Mesenchymal stem cell (in vitro differentiated cells and primary cell): Measurements from ENCODE around the gene CENPW.
A peak's percentile ranks its signal among the peaks of the same experiment; 100 is the strongest.

Experiments
- DNase-seq: peaks from one replicate; pipeline ENCODE4 v3.0.0-alpha.2; 2013
- H2AFZ ChIP-seq: one replicate; pipeline ENCODE4 v1.6.1; 2013; ENCODE audit warnings: low read depth, mild to moderate bottlenecking, control low read depth, inconsistent platforms, low read length, moderate library complexity
- H2AK5ac ChIP-seq: 2 replicates; pipeline ENCODE4 v1.6.1; 2013; ENCODE audit warnings: low read length, moderate library complexity, mild to moderate bottlenecking, inconsistent platforms; ENCODE audit not compliant: severe bottlenecking
- H2BK120ac ChIP-seq: one replicate; pipeline ENCODE4 v1.6.1; 2013; ENCODE audit warnings: low read depth, mild to moderate bottlenecking, inconsistent platforms, low read length, moderate library complexity
- H2BK12ac ChIP-seq, 2 experiments: one replicate each; pipeline ENCODE4 v1.6.1; 2013; ENCODE audit warnings: inconsistent platforms in 2 of 2, low read length in 2 of 2, mild to moderate bottlenecking in 2 of 2, moderate library complexity in 2 of 2, control low read depth in 1 of 2
- H2BK15ac ChIP-seq: one replicate; pipeline ENCODE4 v1.6.1; 2013; ENCODE audit warnings: mild to moderate bottlenecking, low read depth, inconsistent platforms; ENCODE audit not compliant: poor library complexity, severe bottlenecking
- H2BK5ac ChIP-seq: 2 replicates; pipeline ENCODE4 v1.6.1; 2013; ENCODE audit warnings: low read depth, mild to moderate bottlenecking, low read length, control low read depth, inconsistent platforms; ENCODE audit not compliant: poor library complexity, severe bottlenecking
- H3K14ac ChIP-seq, 2 experiments: one replicate each; pipeline ENCODE4 v1.6.1; 2013; ENCODE audit warnings: inconsistent platforms in 2 of 2, low read length in 2 of 2, control low read depth in 1 of 2, mild to moderate bottlenecking in 1 of 2, moderate library complexity in 1 of 2
- H3K18ac ChIP-seq, 2 experiments: one replicate each; pipeline ENCODE4 v1.6.1; 2013; ENCODE audit warnings: inconsistent platforms in 2 of 2, low read length in 2 of 2, control low read depth in 1 of 2, low read depth in 1 of 2, mild to moderate bottlenecking in 1 of 2
- H3K23ac ChIP-seq, 2 experiments: one replicate each; pipeline ENCODE4 v1.6.1; 2013; ENCODE audit warnings: inconsistent platforms in 2 of 2, low read length in 2 of 2, mild to moderate bottlenecking in 2 of 2, moderate library complexity in 2 of 2, control low read depth in 1 of 2
- H3K27ac ChIP-seq: 2 replicates; pipeline ENCODE4 v1.5.1; 2013; ENCODE audit warnings: mild to moderate bottlenecking, moderate library complexity, low read length, control low read depth, inconsistent platforms; ENCODE audit not compliant: poor library complexity, severe bottlenecking
- H3K27me3 ChIP-seq, 2 experiments: 2 replicates each; pipeline versions ENCODE4 v1.6.1 to v1.7.0; 2013; ENCODE audit warnings: low read length in 2 of 2, mild to moderate bottlenecking in 2 of 2, moderate library complexity in 2 of 2, control low read depth in 1 of 2, inconsistent platforms in 1 of 2; ENCODE audit not compliant: control insufficient read depth in 1 of 2, insufficient read depth in 1 of 2
- H3K36me3 ChIP-seq, 2 experiments: 2 replicates each; pipeline versions ENCODE4 v1.6.1 to v1.7.0; 2013; ENCODE audit warnings: low read length in 2 of 2, control low read depth in 1 of 2, inconsistent platforms in 1 of 2, low read depth in 1 of 2, mild to moderate bottlenecking in 1 of 2; ENCODE audit not compliant: insufficient read depth in 2 of 2, control insufficient read depth in 1 of 2
- H3K4ac ChIP-seq, 2 experiments: one replicate each; pipeline ENCODE4 v1.6.1; 2013; ENCODE audit warnings: inconsistent platforms in 2 of 2, low read length in 2 of 2, mild to moderate bottlenecking in 2 of 2, moderate library complexity in 2 of 2, control low read depth in 1 of 2, low read depth in 1 of 2
- H3K4me1 ChIP-seq: 2 replicates; pipeline ENCODE4 v1.6.1; 2013; ENCODE audit warnings: low read depth, low read length, control low read depth; ENCODE audit not compliant: control insufficient read depth, insufficient read depth
- H3K4me2 ChIP-seq: 2 replicates; pipeline ENCODE4 v1.6.1; 2013; ENCODE audit warnings: low read length, mild to moderate bottlenecking, inconsistent platforms; ENCODE audit not compliant: poor library complexity, severe bottlenecking
- H3K4me3 ChIP-seq, 2 experiments: 2 replicates each; pipeline versions ENCODE4 v1.5.1 to v1.7.0; 2013; ENCODE audit warnings: low read length in 2 of 2, mild to moderate bottlenecking in 2 of 2, control low read depth in 1 of 2, low read depth in 1 of 2; ENCODE audit not compliant: insufficient read depth in 1 of 2
- H3K79me1 ChIP-seq: replicated peaks from 2 replicates; pipeline ENCODE4 v1.6.1; 2013; ENCODE audit warnings: mild to moderate bottlenecking, control low read depth, low read length, inconsistent platforms; ENCODE audit not compliant: poor library complexity, severe bottlenecking
- H3K9ac ChIP-seq: 2 replicates; pipeline ENCODE4 v1.7.0; 2013; ENCODE audit warnings: mild to moderate bottlenecking, low read length, moderate library complexity
- H3K9me3 ChIP-seq: 2 replicates; pipeline ENCODE4 v1.7.0; 2013; ENCODE audit warnings: mild to moderate bottlenecking, low read length; ENCODE audit not compliant: control insufficient read depth
- H4K8ac ChIP-seq: one replicate; pipeline ENCODE4 v1.6.1; 2013; ENCODE audit warnings: inconsistent platforms, mild to moderate bottlenecking, low read length, moderate library complexity
- H4K91ac ChIP-seq: one replicate; pipeline ENCODE4 v1.6.1; 2013; ENCODE audit warnings: mild to moderate bottlenecking, low read length, inconsistent platforms
- WGBS: methylation state at CpG from one replicate; pipeline ENCODE4 v1.1.7; 2013; ENCODE audit warnings: mixed read lengths; 5-methylcytosine and 5-hydroxymethylcytosine counted together

Gene CENPW

GRCh38 chr6:126352514-126352913, 12.6 kb downstream of the CENPW start:
- no peak overlapping the region for H3K27ac ChIP-seq
- H2BK12ac ChIP-seq = no peak overlapping the region
- H2BK5ac ChIP-seq = no peak overlapping the region
- H4K8ac ChIP-seq = no peak overlapping the region
- H2BK120ac ChIP-seq = no peak overlapping the region
- H3K27me3 ChIP-seq = no peaks in the 10 kb centered on the region
- H3K4ac ChIP-seq = no peak overlapping the region
- no peak overlapping the region for H3K23ac ChIP-seq
- DNase-seq = no peak
- no peak overlapping the region for H3K4me3 ChIP-seq
- H3K36me3 ChIP-seq = no peaks in the 10 kb centered on the region
- H3K9me3 ChIP-seq = peaks cover 10% of the 10 kb centered on the region
- no peak overlapping the region for H2AK5ac ChIP-seq
- H2BK15ac ChIP-seq = no peak overlapping the region
- H2AFZ ChIP-seq = no peak overlapping the region
- no peak overlapping the region for H3K4me2 ChIP-seq
- no peak overlapping the region for H3K14ac ChIP-seq
- H3K9ac ChIP-seq = no peak overlapping the region
- no peak overlapping the region for H4K91ac ChIP-seq
- H3K18ac ChIP-seq = no peak overlapping the region
- H3K79me1 ChIP-seq = no peaks in the 10 kb centered on the region
- H3K4me1 ChIP-seq = no peaks in the 10 kb centered on the region

- H3K4ac ChIP-seq = no peak overlapping the region
- no peak overlapping the region for H3K14ac ChIP-seq
- no peak overlapping the region for H4K8ac ChIP-seq
- no peaks in the 10 kb centered on the region for H3K27me3 ChIP-seq
- H3K9me3 ChIP-seq = peaks cover 32% of the 10 kb centered on the region
- H2BK5ac ChIP-seq = no peak overlapping the region
- no peak overlapping the region for H2BK120ac ChIP-seq
- H2BK15ac ChIP-seq = no peak overlapping the region
- no peak overlapping the region for H3K4me2 ChIP-seq
- no peak overlapping the region for H2BK12ac ChIP-seq
- H3K27ac ChIP-seq = no peak overlapping the region
- no peak overlapping the region for H2AK5ac ChIP-seq
- no peaks in the 10 kb centered on the region for H3K4me1 ChIP-seq
- H3K9ac ChIP-seq = no peak overlapping the region
- no peak overlapping the region for H3K23ac ChIP-seq
- H2AFZ ChIP-seq = no peak overlapping the region
- H3K18ac ChIP-seq = no peak overlapping the region
- H3K4me3 ChIP-seq = no peak overlapping the region
- no peak overlapping the region for H4K91ac ChIP-seq
- H3K79me1 ChIP-seq = no peaks in the 10 kb centered on the region
- no peaks in the 10 kb centered on the region for H3K36me3 ChIP-seq
- DNase-seq = no peak
These were observed 16.6 kb downstream of the CENPW start for GRCh38 chr6:126356526-126356925.

GRCh38 chr6:126359936-126360537, 20.1 kb downstream of the CENPW start:
- Histone ChIP-seq H2AFZ (no peak overlapping the region), H2BK12ac (no peak overlapping the region), H2AK5ac (no peak overlapping the region), H3K18ac (no peak overlapping the region), H3K27ac (no peak overlapping the region), H4K8ac (no peak overlapping the region), H3K4me1 (no peaks in the 10 kb centered on the region), H2BK120ac (no peak overlapping the region), H3K4me3 (peak overlapping the region in 1 of 2 experiments; percentile 2), H3K23ac (no peak overlapping the region), H3K9me3 (peaks cover 32% of the 10 kb centered on the region), H2BK5ac (no peak overlapping the region), H3K4me2 (no peak overlapping the region), H3K9ac (no peak overlapping the region), H4K91ac (no peak overlapping the region), H3K79me1 (peaks cover 6% of the 10 kb centered on the region), H3K27me3 (no peaks in the 10 kb centered on the region), H3K36me3 (no peaks in the 10 kb centered on the region), H3K14ac (no peak overlapping the region), H3K4ac (no peak overlapping the region), H2BK15ac (no peak overlapping the region)
- WGBS = 100% methylated on average over 1 of the region's 1 CpG
- no peak for DNase-seq

- Histone ChIP-seq H2BK12ac (no peak overlapping the region), H3K9ac (no peak overlapping the region), H3K4ac (no peak overlapping the region), H2AK5ac (no peak overlapping the region), H3K9me3 (peaks cover 26% of the 10 kb centered on the region), H3K27ac (no peak overlapping the region), H3K4me3 (no peak overlapping the region), H2BK5ac (no peak overlapping the region), H3K4me2 (no peak overlapping the region), H3K18ac (no peak overlapping the region), H3K27me3 (no peaks in the 10 kb centered on the region), H3K36me3 (no peaks in the 10 kb centered on the region), H4K91ac (no peak overlapping the region), H3K23ac (no peak overlapping the region), H2BK120ac (no peak overlapping the region), H4K8ac (no peak overlapping the region), H3K4me1 (no peaks in the 10 kb centered on the region), H3K79me1 (peaks cover 6% of the 10 kb centered on the region), H2AFZ (no peak overlapping the region), H3K14ac (no peak overlapping the region), H2BK15ac (no peak overlapping the region)
- 93% methylated on average over 3 of the region's 3 CpGs for WGBS
- DNase-seq = no peak
These were observed 22.0 kb downstream of the CENPW start for GRCh38 chr6:126361832-126362440.
